HG03045 (cell line): ENCODE data around the gene TNRC6C.

Experiments
- ATAC-seq: cut with Tn5 transposase; IDR thresholded peaks from one replicate; pipeline ENCODE4 v1.9.1; 2021; ENCODE audit warnings: mild to moderate bottlenecking, moderate library complexity; ENCODE audit not compliant: unreplicated experiment

The TNRC6C gene

GRCh38 chr17:78123258-78123929 is 164.9 kb downstream of the TNRC6C start:
- ATAC-seq: no peak

- no peak for ATAC-seq
Measured at GRCh38 chr17:78124081-78124835, 165.8 kb downstream of the TNRC6C start.

GRCh38 chr17:78124836-78125137 is 166.3 kb downstream of the TNRC6C start:
- ATAC-seq: no peak

- ATAC-seq: no peak
Measured at GRCh38 chr17:78125138-78125913, 166.8 kb downstream of the TNRC6C start.

GRCh38 chr17:78125976-78126894 is 167.7 kb downstream of the TNRC6C start:
- ATAC-seq: no peak

- ATAC-seq: no peak
Measured at GRCh38 chr17:78126895-78127238, 168.4 kb downstream of the TNRC6C start.

- no peak for ATAC-seq
Measured at GRCh38 chr17:78127239-78127887, 168.9 kb downstream of the TNRC6C start.

GRCh38 chr17:78127888-78128550 is 169.5 kb downstream of the TNRC6C start:
- no peak for ATAC-seq

GRCh38 chr17:78128551-78129350 is 170.2 kb downstream of the TNRC6C start, which contains the start of gene TMC6:
Gene TMC6, minus strand, starts transcription at chr17:78128755. Its CDS starts 1,923 bp downstream, at chr17:78126832.
- ATAC-seq: peak; percentile 27

- no peak for ATAC-seq
Measured at GRCh38 chr17:78129351-78130089, 171.0 kb downstream of the TNRC6C start.

- ATAC-seq: no peak
Measured at GRCh38 chr17:78130090-78130436, 171.6 kb downstream of the TNRC6C start.

- no peak for ATAC-seq
Measured at GRCh38 chr17:78130437-78131101, 172.1 kb downstream of the TNRC6C start, which contains the start of gene TMC8. Gene TMC8, plus strand, starts transcription at chr17:78130771. Its CDS starts 818 bp downstream, at chr17:78131589.

GRCh38 chr17:78131172-78132083 is 172.9 kb downstream of the TNRC6C start:
- ATAC-seq: no peak

- ATAC-seq: no peak
Measured at GRCh38 chr17:78132084-78132676, 173.7 kb downstream of the TNRC6C start.

- no peak for ATAC-seq
Measured at GRCh38 chr17:78132767-78133178, 174.3 kb downstream of the TNRC6C start.
